Liver (tissue), 9 donors: ENCODE data around the gene HEPHL1. TPM values are rescaled to one million over a fixed set of nuclear protein-coding genes. Genes with fewer than 3 reads are reported as not detected.
"Not testable (repeated sequence)": the region's sequence is repeated elsewhere in the genome, so short reads cannot be mapped to it uniquely, and the experiment has no call there.

ENCODE experiments used
- DNase-seq: peaks from one replicate; pipeline ENCODE4 v3.0.0-alpha.2; 2017; ENCODE audit warnings: low spot score
- H3K27ac ChIP-seq, 2 donors: one replicate each; pipeline ENCODE4 v1.7.0; 2013; ENCODE audit warnings: inconsistent platforms in 2 of 2, low read length in 2 of 2, control low read depth in 1 of 2, low read depth in 1 of 2, mild to moderate bottlenecking in 1 of 2
- H3K27me3 ChIP-seq, 4 donors: one replicate each; pipeline versions ENCODE4 v1.6.1 to v1.7.0; 2013; ENCODE audit warnings: low read length in 3 of 4, inconsistent platforms in 1 of 4, mild to moderate bottlenecking in 1 of 4, moderate library complexity in 1 of 4; ENCODE audit not compliant: control insufficient read depth in 4 of 4, insufficient read depth in 4 of 4
- H3K36me3 ChIP-seq, 4 donors: one replicate each; pipeline versions ENCODE4 v1.6.1 to v1.7.0; 2013; ENCODE audit warnings: low read length in 3 of 4, mild to moderate bottlenecking in 3 of 4, low read depth in 1 of 4, moderate library complexity in 1 of 4; ENCODE audit not compliant: control insufficient read depth in 4 of 4, insufficient read depth in 3 of 4
- H3K4me1 ChIP-seq, 4 donors: one replicate each; pipeline versions ENCODE4 v1.6.1 to v1.7.0; 2013; ENCODE audit warnings: low read length in 3 of 4, mild to moderate bottlenecking in 3 of 4, moderate library complexity in 1 of 4; ENCODE audit not compliant: control insufficient read depth in 4 of 4, insufficient read depth in 4 of 4
- H3K4me3 ChIP-seq, 3 donors: one replicate each; pipeline versions ENCODE4 v1.6.1 to v1.7.0; 2013; ENCODE audit warnings: low read length in 3 of 3, control low read depth in 1 of 3, low read depth in 1 of 3, mild to moderate bottlenecking in 1 of 3
- H3K9ac ChIP-seq, 2 donors: one replicate each; pipeline ENCODE4 v1.7.0; 2013; ENCODE audit warnings: low read length in 2 of 2, mild to moderate bottlenecking in 2 of 2, moderate library complexity in 2 of 2, control low read depth in 1 of 2, low read depth in 1 of 2
- H3K9me3 ChIP-seq, 4 donors: one replicate each; pipeline versions ENCODE4 v1.6.1 to v1.7.0; 2013; ENCODE audit warnings: low read length in 3 of 4; ENCODE audit not compliant: control insufficient read depth in 4 of 4
- ATF3 ChIP-seq: IDR thresholded peaks from 2 replicates; pipeline ENCODE4 v1.6.1; 2016; ENCODE audit warnings: antibody characterized with exemption
- CTCF ChIP-seq: fragments of 150-350 bp; IDR thresholded peaks from 2 replicates; pipeline ENCODE4 v1.5.1; 2017; ENCODE audit warnings: improper control_type of control experiment, low read depth, low read length; ENCODE audit not compliant: missing input control
- EGR1 ChIP-seq, 2 donors: IDR thresholded peaks; 2 replicates each; pipeline ENCODE4 v1.6.1; 2016 to 2018; ENCODE audit warnings: antibody characterized with exemption in 2 of 2, low read depth in 2 of 2
- FOXA1 ChIP-seq: IDR thresholded peaks from 2 replicates; pipeline ENCODE4 v1.6.1; 2016; ENCODE audit warnings: antibody characterized with exemption
- FOXA2 ChIP-seq: IDR thresholded peaks from 2 replicates; pipeline ENCODE4 v1.6.1; 2016; ENCODE audit warnings: antibody characterized with exemption
- GABPA ChIP-seq, 2 donors: IDR thresholded peaks in 1 of 2; conservative IDR thresholded peaks in 1 of 2; 2 replicates each; pipeline ENCODE4 v1.6.1; 2016; ENCODE audit warnings: antibody characterized with exemption in 2 of 2, mild to moderate bottlenecking in 1 of 2, moderate library complexity in 1 of 2
- HNF4A ChIP-seq, 2 donors: conservative IDR thresholded peaks; 2 replicates each; pipeline ENCODE4 v1.6.1; 2016; ENCODE audit warnings: antibody characterized with exemption in 2 of 2, mild to moderate bottlenecking in 2 of 2
- HNF4G ChIP-seq: IDR thresholded peaks from 2 replicates; pipeline ENCODE4 v1.6.1; 2016; ENCODE audit warnings: antibody characterized with exemption
- JUND ChIP-seq, 2 donors: IDR thresholded peaks; 2 replicates each; pipeline ENCODE4 v1.6.1; 2016; ENCODE audit warnings: antibody characterized with exemption in 2 of 2
- NR2F2 ChIP-seq: IDR thresholded peaks from 2 replicates; pipeline ENCODE4 v1.6.1; 2016; ENCODE audit warnings: antibody characterized with exemption
- RAD21 ChIP-seq, 2 donors: IDR thresholded peaks; 2 replicates each; pipeline ENCODE4 v1.6.1; 2016; ENCODE audit warnings: antibody characterized with exemption in 2 of 2, mild to moderate bottlenecking in 2 of 2
- REST ChIP-seq: IDR thresholded peaks from 2 replicates; pipeline ENCODE4 v1.6.1; 2016; ENCODE audit warnings: antibody characterized with exemption, mild to moderate bottlenecking
- RXRA ChIP-seq, 2 donors: IDR thresholded peaks; 2 replicates each; pipeline ENCODE4 v1.6.1; 2017 to 2018; ENCODE audit warnings: antibody characterized with exemption in 2 of 2, mild to moderate bottlenecking in 1 of 2
- SP1 ChIP-seq: IDR thresholded peaks from 2 replicates; pipeline ENCODE4 v1.6.1; 2018; ENCODE audit warnings: antibody characterized with exemption, mild to moderate bottlenecking
- TAF1 ChIP-seq: conservative IDR thresholded peaks from 2 replicates; pipeline ENCODE4 v1.6.1; 2016; ENCODE audit warnings: antibody characterized with exemption, mild to moderate bottlenecking
- YY1 ChIP-seq: IDR thresholded peaks from 2 replicates; pipeline ENCODE4 v1.6.1; 2016; ENCODE audit warnings: antibody characterized with exemption, mild to moderate bottlenecking
- WGBS: extraction: QIAGEN DNeasy Blood & Tissue Kit; methylation state at CpG from one replicate; pipeline ENCODE4 v1.1.7; 2013; 5-methylcytosine and 5-hydroxymethylcytosine counted together
- polyA plus RNA-seq, 2 donors: library from polyadenylated mRNA; stranded (reverse) in 1 of 2; unstranded in 1 of 2; fragments of 200-250 nt in 1 of 2; fragments of >200 nt in 1 of 2; fragmentation: Nextera tagmentation in 1 of 2; extraction: Ambion mirVana in 1 of 2; gene quantifications; one replicate each; pipeline versions ENCODE4 v1.2.1 to v1.2.3, GENCODE V29; 2013 to 2015
- total RNA-seq, 2 donors: library from RNA; depleted of rRNA; stranded (reverse); fragments of >200 nt; gene quantifications; one replicate each; pipeline ENCODE4 v1.2.3, GENCODE V29; 2014
- TF ChIP-seq, protein P1 (sequence below): IDR thresholded peaks from 2 replicates; pipeline ENCODE4 v1.6.1; 2016; ENCODE audit warnings: antibody characterized with exemption
- TF ChIP-seq, protein P2 (sequence below): IDR thresholded peaks from 2 replicates; pipeline ENCODE4 v1.6.1; 2016; ENCODE audit warnings: antibody characterized with exemption
- donor health status: healthy.
- donor health status: healthy.
- donor health status: healthy.
- donor health status: healthy.
- donor health status: healthy.

The HEPHL1 gene
- total and polyA plus RNA-seq, 4 donors: 0.19 TPM; not detected in 3

DNA sequence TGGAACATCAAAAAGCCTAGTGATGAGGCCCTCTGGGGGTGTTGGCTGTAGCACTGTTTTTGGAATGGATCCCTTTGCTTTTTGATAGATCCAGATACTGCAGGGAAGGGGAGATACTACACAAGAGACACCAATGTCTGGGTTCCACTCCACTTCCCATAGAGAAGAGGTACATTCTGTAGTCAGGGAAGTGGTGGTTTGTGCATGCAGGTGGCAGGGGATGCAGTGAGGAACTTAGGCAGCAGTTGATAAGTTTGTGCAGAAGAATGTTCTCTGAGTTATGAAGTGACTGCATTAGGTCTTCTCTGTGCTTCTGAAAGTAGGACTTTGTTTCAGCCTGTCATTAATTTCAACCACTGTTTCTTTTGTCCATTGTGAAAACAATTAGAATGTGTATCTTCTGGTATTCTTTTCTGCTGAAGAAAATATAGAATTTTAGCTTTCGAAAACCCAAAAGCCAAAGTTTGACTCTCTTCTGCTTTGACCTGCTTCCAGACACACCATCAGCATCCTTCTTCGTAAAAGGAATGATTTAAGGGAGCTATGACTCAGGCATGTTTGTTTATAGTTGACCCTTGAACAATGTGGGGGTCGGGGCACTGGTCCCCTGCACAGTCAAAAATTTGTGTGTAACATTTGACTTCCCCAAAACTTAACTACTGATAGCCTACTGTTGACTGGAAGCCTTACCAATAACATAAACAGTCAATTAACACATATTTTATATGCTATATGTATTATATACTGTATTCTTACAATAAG is 133.1 kb downstream of the HEPHL1 start:
- Histone ChIP-seq H3K27ac (peak overlapping the region; percentile 45 to 82), H3K27me3 (no peaks in the 10 kb centered on the region), H3K4me3 (no peak overlapping the region), H3K9ac (no peak overlapping the region), H3K36me3 (no peaks in the 10 kb centered on the region), H3K4me1 (peaks cover 4 to 35% (median 14%) of the 10 kb centered on the region in 4 donors), H3K9me3 (no peaks in the 10 kb centered on the region)
- TF ChIP-seq GABPA (IDR thresholded peaks at IDR 0.05 in 1 of 2, conservative IDR thresholded peaks at IDR 0.05 in 1 of 2): no peak
- TF ChIP-seq SP1: no peak
- TF ChIP-seq, protein P1, sequence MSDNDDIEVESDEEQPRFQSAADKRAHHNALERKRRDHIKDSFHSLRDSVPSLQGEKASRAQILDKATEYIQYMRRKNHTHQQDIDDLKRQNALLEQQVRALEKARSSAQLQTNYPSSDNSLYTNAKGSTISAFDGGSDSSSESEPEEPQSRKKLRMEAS: no peak
- no peak for TF ChIP-seq FOXA1
- no peak for TF ChIP-seq FOXA2
- no peak for TF ChIP-seq RXRA (IDR thresholded peaks at IDR 0.05)
- no peak for TF ChIP-seq NR2F2
- TF ChIP-seq, protein P2, sequence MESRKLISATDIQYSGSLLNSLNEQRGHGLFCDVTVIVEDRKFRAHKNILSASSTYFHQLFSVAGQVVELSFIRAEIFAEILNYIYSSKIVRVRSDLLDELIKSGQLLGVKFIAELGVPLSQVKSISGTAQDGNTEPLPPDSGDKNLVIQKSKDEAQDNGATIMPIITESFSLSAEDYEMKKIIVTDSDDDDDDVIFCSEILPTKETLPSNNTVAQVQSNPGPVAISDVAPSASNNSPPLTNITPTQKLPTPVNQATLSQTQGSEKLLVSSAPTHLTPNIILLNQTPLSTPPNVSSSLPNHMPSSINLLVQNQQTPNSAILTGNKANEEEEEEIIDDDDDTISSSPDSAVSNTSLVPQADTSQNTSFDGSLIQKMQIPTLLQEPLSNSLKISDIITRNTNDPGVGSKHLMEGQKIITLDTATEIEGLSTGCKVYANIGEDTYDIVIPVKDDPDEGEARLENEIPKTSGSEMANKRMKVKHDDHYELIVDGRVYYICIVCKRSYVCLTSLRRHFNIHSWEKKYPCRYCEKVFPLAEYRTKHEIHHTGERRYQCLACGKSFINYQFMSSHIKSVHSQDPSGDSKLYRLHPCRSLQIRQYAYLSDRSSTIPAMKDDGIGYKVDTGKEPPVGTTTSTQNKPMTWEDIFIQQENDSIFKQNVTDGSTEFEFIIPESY: no peak
- TF ChIP-seq ATF3: no peak
- TF ChIP-seq EGR1 (IDR thresholded peaks at IDR 0.05; ENCODE audit: low read depth in 2 of 2): no peak
- no peak for TF ChIP-seq JUND (IDR thresholded peaks at IDR 0.05)
- no peak for TF ChIP-seq TAF1
- TF ChIP-seq CTCF: no peak
- no peak for TF ChIP-seq HNF4G
- no peak for TF ChIP-seq REST
- TF ChIP-seq YY1: no peak
- TF ChIP-seq RAD21 (IDR thresholded peaks at IDR 0.05): no peak
- no peak for TF ChIP-seq HNF4A (conservative IDR thresholded peaks at IDR 0.05)
- DNase-seq: no peak
- WGBS: 51% methylated on average over 3 of the region's 3 CpGs

GRCh38 chr11:94157339-94157738 is 136.2 kb downstream of the HEPHL1 start:
- not testable (repeated sequence) for DNase-seq, H3K9ac ChIP-seq, H3K36me3 ChIP-seq, H3K27me3 ChIP-seq, H3K4me3 ChIP-seq, H3K27ac ChIP-seq, H3K9me3 ChIP-seq
- whole genome bisulfite sequencing: 94% methylated on average over 3 of the region's 3 CpGs
- peaks cover 3 to 22% (median 12%) of the 10 kb centered on the region in 4 donors for H3K4me1 ChIP-seq
